HepG2 (cell line): ENCODE measurements around the gene ATAD1. TPM values are rescaled to one million over a fixed set of nuclear protein-coding genes. Genes with fewer than 3 reads are reported as not detected.

Experiments
- ARNT ChIP-seq: fragments of 450-650 bp; IDR thresholded peaks from 2 replicates; pipeline ENCODE4 v1.6.1; 2017
- ATF6 ChIP-seq: sonication (generic); formaldehyde crosslinking; conservative IDR thresholded peaks from 2 replicates; pipeline ENCODE4 v1.4.0; 2020; ENCODE audit warnings: missing genetic modification reagents
- ELF4 ChIP-seq: sonication (generic); formaldehyde crosslinking; IDR thresholded peaks from 2 replicates; pipeline ENCODE4 v1.5.0; 2020; ENCODE audit warnings: missing genetic modification reagents, mild to moderate bottlenecking, moderate library complexity, borderline replicate concordance
- GABPB1 ChIP-seq: IDR thresholded peaks from 2 replicates; pipeline ENCODE4 v1.6.1; 2016; ENCODE audit warnings: mild to moderate bottlenecking, missing genetic modification reagents, moderate library complexity, missing compliant biosample characterization
- HMG20A ChIP-seq: IDR thresholded peaks from 2 replicates; pipeline ENCODE4 v1.6.1; 2016; ENCODE audit warnings: borderline replicate concordance
- KDM2A ChIP-seq: sonication (generic); formaldehyde crosslinking; IDR thresholded peaks from 2 replicates; pipeline ENCODE4 v1.4.0; 2020; ENCODE audit warnings: low read depth, missing genetic modification reagents, borderline replicate concordance
- MTF2 ChIP-seq: sonication (generic); formaldehyde crosslinking; IDR thresholded peaks from 2 replicates; pipeline ENCODE4 v1.5.0; 2020; ENCODE audit warnings: missing genetic modification reagents, borderline replicate concordance
- SETDB1 ChIP-seq: sonication (generic); formaldehyde crosslinking; IDR thresholded peaks from 2 replicates; pipeline ENCODE4 v1.5.1; 2020; ENCODE audit warnings: missing genetic modification reagents, mild to moderate bottlenecking, borderline replicate concordance
- SP4 ChIP-seq: sonication (generic); formaldehyde crosslinking; IDR thresholded peaks from 2 replicates; pipeline ENCODE4 v1.8.1; 2023; ENCODE audit warnings: mild to moderate bottlenecking, missing genetic modification reagents
- TCF12 ChIP-seq, 2 experiments: fragments of 450-650 bp in 1 of 2; sonication (generic) in 1 of 2; formaldehyde crosslinking in 1 of 2; IDR thresholded peaks; 2 replicates each; pipeline versions ENCODE4 v1.6.1 to v1.8.0; 2017 to 2022; ENCODE audit warnings: antibody characterized with exemption in 1 of 2, mild to moderate bottlenecking in 1 of 2, missing genetic modification reagents in 1 of 2, moderate library complexity in 1 of 2
- XBP1 ChIP-seq: sonication (generic); formaldehyde crosslinking; IDR thresholded peaks from 2 replicates; pipeline ENCODE4 v1.5.0; 2020; ENCODE audit warnings: missing genetic modification reagents
- ZFP36L2 ChIP-seq: sonication (generic); formaldehyde crosslinking; IDR thresholded peaks from 2 replicates; pipeline ENCODE4 v1.4.0; 2020; ENCODE audit warnings: missing genetic modification reagents
- ZNF282 ChIP-seq: fragments of 450-650 bp; IDR thresholded peaks from 2 replicates; pipeline ENCODE4 v1.6.1; 2018; ENCODE audit not compliant: partially characterized antibody
- ZNF335 ChIP-seq: sonication (generic); formaldehyde crosslinking; IDR thresholded peaks from 2 replicates; pipeline ENCODE4 v1.4.0; 2020; ENCODE audit warnings: missing genetic modification reagents
- ZNF430 ChIP-seq: sonication (generic); formaldehyde crosslinking; IDR thresholded peaks from 2 replicates; pipeline ENCODE4 v1.9.0; 2021; ENCODE audit warnings: mild to moderate bottlenecking, missing genetic modification reagents
- ZNF709 ChIP-seq: sonication (generic); formaldehyde crosslinking; IDR thresholded peaks from 2 replicates; pipeline ENCODE4 v1.5.0; 2020; ENCODE audit warnings: mild to moderate bottlenecking, missing genetic modification reagents
- ZNF781 ChIP-seq: sonication (generic); formaldehyde crosslinking; IDR thresholded peaks from 2 replicates; pipeline ENCODE4 v1.5.1; 2020; ENCODE audit warnings: borderline replicate concordance, mild to moderate bottlenecking, missing genetic modification reagents; ENCODE audit errors: not compliant biosample characterization
- ZSCAN9 ChIP-seq: IDR thresholded peaks from 2 replicates; pipeline ENCODE4 v1.6.1; 2016; ENCODE audit warnings: borderline replicate concordance
- polyA plus RNA-seq, 8 experiments: library from polyadenylated mRNA; depleted of rRNA in 3 of 8; stranded (reverse) in 7 of 8; unstranded in 1 of 8; fragments of >200 nt; fragmentation: Illumina TruSeq in 4 of 8; extraction: Trizol in 4 of 8; gene quantifications; 2 replicates each; pipeline versions ENCODE4 v1.2.1 to v1.2.3, GENCODE V29; 2011 to 2016; ENCODE audit warnings: low read depth in 4 of 8, missing spikeins in 1 of 8, mixed read lengths in 1 of 8; ENCODE audit not compliant: insufficient read depth in 1 of 8
- total RNA-seq, 5 experiments: library from RNA; depleted of rRNA; stranded (reverse); fragments of >200 nt; fragmentation: Illumina TruSeq; extraction: Trizol; gene quantifications; 2 replicates each; pipeline ENCODE4 v1.2.3, GENCODE V29; 2016; ENCODE audit warnings: low read depth in 1 of 5
- TF ChIP-seq, protein P1 (sequence below): sonication (generic); formaldehyde crosslinking; IDR thresholded peaks from 2 replicates; pipeline ENCODE4 v1.4.0; 2020; ENCODE audit warnings: missing genetic modification reagents
- TF ChIP-seq, protein P2 (sequence below): sonication (generic); formaldehyde crosslinking; IDR thresholded peaks from 2 replicates; pipeline ENCODE4 v1.9.0; 2022; ENCODE audit warnings: missing genetic modification reagents, mild to moderate bottlenecking, borderline replicate concordance

ATAD1 gene
- total and polyA plus RNA-seq, 2 of the 13 experiments (the other 11 are each of a cell fraction or from before 2014, with no cell fraction given) = 14.9 to 28.2 TPM

GRCh38 chr10:87863053-87863943 is 45.3 kb upstream of the ATAD1 start, which contains the start of the genes KLLN and PTEN (continued):
- TF ChIP-seq, protein P1, sequence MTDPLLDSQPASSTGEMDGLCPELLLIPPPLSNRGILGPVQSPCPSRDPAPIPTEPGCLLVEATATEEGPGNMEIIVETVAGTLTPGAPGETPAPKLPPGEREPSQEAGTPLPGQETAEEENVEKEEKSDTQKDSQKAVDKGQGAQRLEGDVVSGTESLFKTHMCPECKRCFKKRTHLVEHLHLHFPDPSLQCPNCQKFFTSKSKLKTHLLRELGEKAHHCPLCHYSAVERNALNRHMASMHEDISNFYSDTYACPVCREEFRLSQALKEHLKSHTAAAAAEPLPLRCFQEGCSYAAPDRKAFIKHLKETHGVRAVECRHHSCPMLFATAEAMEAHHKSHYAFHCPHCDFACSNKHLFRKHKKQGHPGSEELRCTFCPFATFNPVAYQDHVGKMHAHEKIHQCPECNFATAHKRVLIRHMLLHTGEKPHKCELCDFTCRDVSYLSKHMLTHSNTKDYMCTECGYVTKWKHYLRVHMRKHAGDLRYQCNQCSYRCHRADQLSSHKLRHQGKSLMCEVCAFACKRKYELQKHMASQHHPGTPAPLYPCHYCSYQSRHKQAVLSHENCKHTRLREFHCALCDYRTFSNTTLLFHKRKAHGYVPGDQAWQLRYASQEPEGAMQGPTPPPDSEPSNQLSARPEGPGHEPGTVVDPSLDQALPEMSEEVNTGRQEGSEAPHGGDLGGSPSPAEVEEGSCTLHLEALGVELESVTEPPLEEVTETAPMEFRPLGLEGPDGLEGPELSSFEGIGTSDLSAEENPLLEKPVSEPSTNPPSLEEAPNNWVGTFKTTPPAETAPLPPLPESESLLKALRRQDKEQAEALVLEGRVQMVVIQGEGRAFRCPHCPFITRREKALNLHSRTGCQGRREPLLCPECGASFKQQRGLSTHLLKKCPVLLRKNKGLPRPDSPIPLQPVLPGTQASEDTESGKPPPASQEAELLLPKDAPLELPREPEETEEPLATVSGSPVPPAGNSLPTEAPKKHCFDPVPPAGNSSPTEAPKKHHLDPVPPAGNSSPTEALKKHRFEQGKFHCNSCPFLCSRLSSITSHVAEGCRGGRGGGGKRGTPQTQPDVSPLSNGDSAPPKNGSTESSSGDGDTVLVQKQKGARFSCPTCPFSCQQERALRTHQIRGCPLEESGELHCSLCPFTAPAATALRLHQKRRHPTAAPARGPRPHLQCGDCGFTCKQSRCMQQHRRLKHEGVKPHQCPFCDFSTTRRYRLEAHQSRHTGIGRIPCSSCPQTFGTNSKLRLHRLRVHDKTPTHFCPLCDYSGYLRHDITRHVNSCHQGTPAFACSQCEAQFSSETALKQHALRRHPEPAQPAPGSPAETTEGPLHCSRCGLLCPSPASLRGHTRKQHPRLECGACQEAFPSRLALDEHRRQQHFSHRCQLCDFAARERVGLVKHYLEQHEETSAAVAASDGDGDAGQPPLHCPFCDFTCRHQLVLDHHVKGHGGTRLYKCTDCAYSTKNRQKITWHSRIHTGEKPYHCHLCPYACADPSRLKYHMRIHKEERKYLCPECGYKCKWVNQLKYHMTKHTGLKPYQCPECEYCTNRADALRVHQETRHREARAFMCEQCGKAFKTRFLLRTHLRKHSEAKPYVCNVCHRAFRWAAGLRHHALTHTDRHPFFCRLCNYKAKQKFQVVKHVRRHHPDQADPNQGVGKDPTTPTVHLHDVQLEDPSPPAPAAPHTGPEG (CRISPR knock-in tag) = no peak
- TF ChIP-seq, protein P2, sequence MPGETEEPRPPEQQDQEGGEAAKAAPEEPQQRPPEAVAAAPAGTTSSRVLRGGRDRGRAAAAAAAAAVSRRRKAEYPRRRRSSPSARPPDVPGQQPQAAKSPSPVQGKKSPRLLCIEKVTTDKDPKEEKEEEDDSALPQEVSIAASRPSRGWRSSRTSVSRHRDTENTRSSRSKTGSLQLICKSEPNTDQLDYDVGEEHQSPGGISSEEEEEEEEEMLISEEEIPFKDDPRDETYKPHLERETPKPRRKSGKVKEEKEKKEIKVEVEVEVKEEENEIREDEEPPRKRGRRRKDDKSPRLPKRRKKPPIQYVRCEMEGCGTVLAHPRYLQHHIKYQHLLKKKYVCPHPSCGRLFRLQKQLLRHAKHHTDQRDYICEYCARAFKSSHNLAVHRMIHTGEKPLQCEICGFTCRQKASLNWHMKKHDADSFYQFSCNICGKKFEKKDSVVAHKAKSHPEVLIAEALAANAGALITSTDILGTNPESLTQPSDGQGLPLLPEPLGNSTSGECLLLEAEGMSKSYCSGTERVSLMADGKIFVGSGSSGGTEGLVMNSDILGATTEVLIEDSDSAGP = peak; percentile 38; the same call in 1 of the 2 replicates
- no peak for TF ChIP-seq SETDB1 (CRISPR knock-in tag)
- TF ChIP-seq SP4 = peak; percentile 94
- TF ChIP-seq HMG20A (CRISPR knock-in tag) = no peak
- TF ChIP-seq ZNF335 (CRISPR knock-in tag) = no peak
- TF ChIP-seq ZSCAN9 = peak; percentile 87; the same call in 1 of the 2 replicates
- no peak for TF ChIP-seq ZNF282
- no peak for TF ChIP-seq ZNF709 (CRISPR knock-in tag)
- peak; percentile 64; the same call in 1 of the 2 replicates for TF ChIP-seq ATF6
- 0 out of 2 replicates have a peak, but pooled peaks have one; percentile 45 for TF ChIP-seq XBP1 (CRISPR knock-in tag)
- TF ChIP-seq MTF2 = no peak
- TF ChIP-seq ZNF430 (CRISPR knock-in tag) = peak; percentile 46; the same call in 1 of the 2 replicates
- no peak for TF ChIP-seq ZFP36L2 (CRISPR knock-in tag)
- no peak for TF ChIP-seq ZNF781 (CRISPR knock-in tag)
- peak; percentile 81 for TF ChIP-seq GABPB1 (CRISPR knock-in tag)
- peak; percentile 87; the same call in 1 of the 2 replicates for TF ChIP-seq KDM2A (CRISPR knock-in tag)
- no peak for TF ChIP-seq TCF12 (IDR thresholded peaks at IDR 0.05)
- peak; percentile 70; the same call in 1 of the 2 replicates for TF ChIP-seq TCF12 (CRISPR knock-in tag; IDR thresholded peaks at IDR 0.05)
- no peak for TF ChIP-seq ARNT
- no peak for TF ChIP-seq ELF4 (CRISPR knock-in tag)
